ENCODE results near the gene YY2. TPM values are rescaled to one million over a fixed set of nuclear protein-coding genes. Genes with fewer than 3 reads are reported as not detected.
"Not testable (repeated sequence)": the region's sequence is repeated elsewhere in the genome, so short reads cannot be mapped to it uniquely, and the experiment has no call there.

The YY2 gene
- total RNA-seq, 1 donor from 2014 or later: 1.1 TPM

DNA sequence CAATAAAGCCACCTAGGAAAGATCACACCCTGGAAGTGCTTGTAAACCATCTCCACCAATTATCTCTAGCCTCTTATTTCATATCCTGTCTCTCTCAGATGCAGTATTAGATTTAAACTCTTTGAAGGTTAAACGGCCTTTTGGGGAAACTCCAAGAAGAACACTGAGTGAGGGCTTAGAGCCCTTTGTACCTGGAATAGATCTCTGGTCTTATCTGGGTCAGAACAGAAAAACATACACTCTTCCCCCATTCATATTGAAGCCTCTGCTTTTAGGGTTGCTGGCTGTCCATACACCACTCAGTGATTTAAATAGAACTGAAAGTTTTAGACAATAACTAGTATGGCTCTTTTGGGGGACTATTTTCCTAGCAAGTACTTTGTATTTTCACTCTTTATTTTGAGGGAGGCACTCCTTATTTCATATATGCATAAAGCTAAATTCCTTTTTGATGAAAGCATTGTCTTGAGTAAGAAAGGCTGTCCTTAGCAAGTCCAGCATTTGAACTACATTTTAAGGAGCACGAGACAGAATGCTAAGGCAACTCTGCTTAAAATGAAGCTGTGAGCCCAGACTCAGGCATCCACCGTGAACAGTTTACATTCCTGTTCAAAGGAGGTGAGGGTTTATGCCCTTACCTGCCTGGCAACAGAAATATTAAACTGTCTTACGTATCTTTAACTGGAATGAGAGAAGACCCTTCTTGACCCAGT is 17.4 kb downstream of the YY2 start:
- Histone ChIP-seq H3K27ac (no peak overlapping the region), H3K36me3 (peaks cover 6% of the 10 kb centered on the region), H3K4me1 (no peaks in the 10 kb centered on the region), H3K27me3 (ENCODE audit: low read depth) (no peaks in the 10 kb centered on the region), H3K9me3 (no peaks in the 10 kb centered on the region), H3K4me3 (no peak overlapping the region)
- no peak for TF ChIP-seq CTCF (IDR thresholded peaks at IDR 0.05)
- no peak for ATAC-seq
- DNase-seq: no peak
- intact Hi-C loops (cut with DNase I): no loop called here

- H3K36me3 ChIP-seq: peaks cover 14% of the 10 kb centered on the region
- ATAC-seq; H3K9me3 ChIP-seq; H3K27ac ChIP-seq; DNase-seq; H3K4me3 ChIP-seq; H3K4me1 ChIP-seq; H3K27me3 ChIP-seq (ENCODE audit: low read depth); intact Hi-C loops (cut with DNase I): not testable (repeated sequence)
Observed at GRCh38 chrX:21874182-21874581, 18.4 kb downstream of the YY2 start.

DNA sequence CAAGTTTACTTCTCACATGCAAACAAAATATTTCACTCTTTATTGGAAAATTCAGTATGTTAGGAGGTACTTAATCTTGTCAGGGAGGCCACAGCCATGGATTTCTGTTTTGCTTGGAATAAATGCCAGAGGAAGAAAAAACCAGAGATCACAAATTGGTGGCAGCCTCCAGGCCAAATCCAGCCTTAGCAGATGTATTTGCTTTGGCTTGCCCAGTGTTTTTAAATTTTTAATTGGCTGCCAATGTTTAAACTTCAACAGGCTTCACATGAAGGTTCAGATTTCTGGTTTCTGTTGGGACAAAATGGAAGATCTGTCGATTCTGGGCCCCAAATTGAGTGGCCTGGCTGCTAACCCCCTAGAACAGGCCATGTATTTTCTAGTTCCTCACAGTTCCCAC is 19.2 kb downstream of the YY2 start:
- peaks cover 12% of the 10 kb centered on the region for H3K36me3 ChIP-seq
- DNase-seq (no peak), ATAC-seq (no peak)
- H3K27me3 ChIP-seq (ENCODE audit: low read depth): no peaks in the 10 kb centered on the region
- no peak overlapping the region for H3K27ac ChIP-seq
- no peaks in the 10 kb centered on the region for H3K4me1 ChIP-seq
- intact Hi-C loops (cut with DNase I): no loop called here
- H3K9me3 ChIP-seq: no peaks in the 10 kb centered on the region
- no peak overlapping the region for H3K4me3 ChIP-seq
- TF ChIP-seq CTCF (IDR thresholded peaks at IDR 0.05): no peak

- Histone ChIP-seq H3K9me3 (no peaks in the 10 kb centered on the region), H3K27me3 (ENCODE audit: low read depth) (no peaks in the 10 kb centered on the region), H3K36me3 (peaks cover 12% of the 10 kb centered on the region), H3K27ac (no peak overlapping the region), H3K4me1 (no peaks in the 10 kb centered on the region), H3K4me3 (no peak overlapping the region)
- ATAC-seq (no peak), DNase-seq (no peak)
- intact Hi-C loops (cut with DNase I): no loop called here
- no peak for TF ChIP-seq CTCF (IDR thresholded peaks at IDR 0.05)
Observed at GRCh38 chrX:21881881-21882574, 26.2 kb downstream of the YY2 start.

DNA sequence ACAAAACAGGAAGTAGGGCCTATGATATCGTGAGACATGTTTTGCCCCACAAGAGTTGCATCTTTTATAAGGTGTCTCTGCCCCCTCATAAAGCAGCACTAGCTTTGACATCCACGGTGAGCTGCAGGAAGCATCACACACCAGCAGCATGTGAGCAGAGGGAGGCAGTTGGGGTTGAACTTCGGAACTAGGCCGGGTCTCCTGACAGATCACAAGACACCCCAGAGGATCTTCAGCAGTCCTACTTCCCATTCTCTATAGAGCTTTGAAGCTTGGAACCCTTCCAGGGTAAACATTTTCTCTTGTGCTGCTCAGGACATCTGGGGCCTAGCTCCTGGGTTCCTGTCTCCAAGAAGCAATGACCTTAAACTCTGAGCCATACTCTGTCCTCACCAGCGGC is 27.5 kb downstream of the YY2 start:
- intact Hi-C loops (cut with DNase I): no loop called here
- DNase-seq: no peak

More for the DNA sequence above, 27.5 kb downstream of the YY2 start:
- Histone ChIP-seq H3K36me3 (peaks cover 10% of the 10 kb centered on the region), H3K4me3 (no peak overlapping the region), H3K27me3 (ENCODE audit: low read depth) (no peaks in the 10 kb centered on the region), H3K4me1 (no peaks in the 10 kb centered on the region), H3K9me3 (no peaks in the 10 kb centered on the region), H3K27ac (no peak overlapping the region)
- peak in 1 of 2 donors; percentile 42 for ATAC-seq
- TF ChIP-seq CTCF (IDR thresholded peaks at IDR 0.05): no peak
